NT2/D1 (cell line): ENCODE results near the gene CKAP5.

Experiments
- DNase-seq: peaks from one replicate; pipeline ENCODE4 v3.0.0-alpha.2; 2011; ENCODE audit warnings: low read depth, low spot score
- H3K27me3 ChIP-seq: 2 replicates; pipeline ENCODE4 v1.6.0; 2011; ENCODE audit warnings: mild to moderate bottlenecking; ENCODE audit not compliant: insufficient read length, insufficient read depth
- H3K36me3 ChIP-seq: 2 replicates; pipeline ENCODE4 v1.6.1; 2011; ENCODE audit warnings: mild to moderate bottlenecking, low read length, mixed read lengths; ENCODE audit not compliant: insufficient read depth, insufficient read length
- H3K4me1 ChIP-seq: 2 replicates; pipeline ENCODE4 v1.5.1; 2011; ENCODE audit not compliant: insufficient read depth, insufficient read length
- H3K4me3 ChIP-seq: 2 replicates; pipeline ENCODE4 v1.5.1; 2011; ENCODE audit warnings: low read depth; ENCODE audit not compliant: insufficient read length
- H3K9ac ChIP-seq: 2 replicates; pipeline ENCODE4 v1.6.0; 2011; ENCODE audit warnings: low read depth; ENCODE audit not compliant: insufficient read length
- H3K9me3 ChIP-seq: 2 replicates; pipeline ENCODE4 v1.5.1; 2011; ENCODE audit warnings: mild to moderate bottlenecking, low read length; ENCODE audit not compliant: insufficient read depth
- SUZ12 ChIP-seq: IDR thresholded peaks from 2 replicates; pipeline ENCODE4 v1.6.1; 2011; ENCODE audit not compliant: insufficient read length, insufficient read depth; ENCODE audit errors: extremely low read depth
- YY1 ChIP-seq: IDR thresholded peaks from 2 replicates; pipeline ENCODE4 v1.6.1; 2011; ENCODE audit not compliant: insufficient read length, insufficient read depth
- ZNF274 ChIP-seq: IDR thresholded peaks from 2 replicates; pipeline ENCODE4 v1.6.1; 2011; ENCODE audit warnings: mild to moderate bottlenecking, low read depth, low read length

The CKAP5 gene

GRCh38 chr11:46738887-46739286 is 107.2 kb downstream of the CKAP5 start:
- TF ChIP-seq YY1 = no peak
- no peak for TF ChIP-seq ZNF274
- TF ChIP-seq SUZ12 = no peak
- peaks cover 40% of the 10 kb centered on the region for H3K36me3 ChIP-seq
- no peak overlapping the region for H3K9ac ChIP-seq
- DNase-seq = no peak
- no peaks in the 10 kb centered on the region for H3K27me3 ChIP-seq
- no peaks in the 10 kb centered on the region for H3K9me3 ChIP-seq
- peaks cover 4% of the 10 kb centered on the region for H3K4me1 ChIP-seq
- H3K4me3 ChIP-seq = no peak overlapping the region

GRCh38 chr11:46737699-46738098 is 108.4 kb downstream of the CKAP5 start:
- H3K27me3 ChIP-seq = no peaks in the 10 kb centered on the region
- peaks cover 4% of the 10 kb centered on the region for H3K4me1 ChIP-seq
- TF ChIP-seq SUZ12 = no peak
- TF ChIP-seq YY1 = no peak
- TF ChIP-seq ZNF274 = no peak
- peaks cover 28% of the 10 kb centered on the region for H3K36me3 ChIP-seq
- no peak overlapping the region for H3K4me3 ChIP-seq
- no peaks in the 10 kb centered on the region for H3K9me3 ChIP-seq
- H3K9ac ChIP-seq = no peak overlapping the region
- no peak for DNase-seq

- no peaks in the 10 kb centered on the region for H3K27me3 ChIP-seq
- peaks cover 17% of the 10 kb centered on the region for H3K36me3 ChIP-seq
- H3K9ac ChIP-seq = no peak overlapping the region
- no peak for DNase-seq
- no peak overlapping the region for H3K4me3 ChIP-seq
- TF ChIP-seq SUZ12 (no peak), YY1 (no peak), ZNF274 (no peak)
- no peaks in the 10 kb centered on the region for H3K9me3 ChIP-seq
- H3K4me1 ChIP-seq = peaks cover 4% of the 10 kb centered on the region
Observed at GRCh38 chr11:46736615-46737014, 109.5 kb downstream of the CKAP5 start.

- Histone ChIP-seq H3K36me3 (peaks cover 13% of the 10 kb centered on the region), H3K9me3 (no peaks in the 10 kb centered on the region), H3K4me1 (peaks cover 4% of the 10 kb centered on the region), H3K27me3 (no peaks in the 10 kb centered on the region), H3K9ac (no peak overlapping the region), H3K4me3 (no peak overlapping the region)
- no peak for DNase-seq
- TF ChIP-seq YY1 (no peak), ZNF274 (no peak), SUZ12 (no peak)
Observed at GRCh38 chr11:46736146-46736545, 109.9 kb downstream of the CKAP5 start.

- no peak for DNase-seq
- H3K9me3 ChIP-seq = no peaks in the 10 kb centered on the region
- H3K27me3 ChIP-seq = no peaks in the 10 kb centered on the region
- no peak overlapping the region for H3K9ac ChIP-seq
- TF ChIP-seq ZNF274 (no peak), SUZ12 (no peak), YY1 (no peak)
- H3K36me3 ChIP-seq = no peaks in the 10 kb centered on the region
- H3K4me3 ChIP-seq = no peak overlapping the region
- H3K4me1 ChIP-seq = no peaks in the 10 kb centered on the region
Observed at GRCh38 chr11:46733234-46733633, 112.8 kb downstream of the CKAP5 start.

GRCh38 chr11:46731545-46731944 is 114.5 kb downstream of the CKAP5 start:
- Histone ChIP-seq H3K4me1 (no peaks in the 10 kb centered on the region), H3K27me3 (no peaks in the 10 kb centered on the region), H3K9me3 (no peaks in the 10 kb centered on the region), H3K9ac (no peak overlapping the region), H3K4me3 (no peak overlapping the region), H3K36me3 (no peaks in the 10 kb centered on the region)
- DNase-seq = no peak
- TF ChIP-seq SUZ12 (no peak), YY1 (no peak), ZNF274 (no peak)

- Histone ChIP-seq H3K9ac (no peak overlapping the region), H3K27me3 (no peaks in the 10 kb centered on the region), H3K9me3 (no peaks in the 10 kb centered on the region), H3K4me1 (peaks cover 12% of the 10 kb centered on the region), H3K4me3 (no peak overlapping the region), H3K36me3 (no peaks in the 10 kb centered on the region)
- TF ChIP-seq SUZ12 (no peak), ZNF274 (no peak), YY1 (no peak)
- no peak for DNase-seq
Observed at GRCh38 chr11:46729110-46730027, 116.7 kb downstream of the CKAP5 start.
